SK-N-SH treated with all-trans-retinoic acid at 6 μM for 48 hours (cell line): ENCODE results near the gene PAPOLA.

Source experiments
- BACH2 ChIP-seq: fragments of 250-450 bp; sonication (Bioruptor Pico); IDR thresholded peaks from 2 replicates; pipeline ENCODE4 v1.9.0; 2021; ENCODE audit warnings: mild to moderate bottlenecking, borderline replicate concordance
- ISL1 ChIP-seq: fragments of 250-450 bp; sonication (Bioruptor Pico); IDR thresholded peaks from 2 replicates; pipeline ENCODE4 v2.1.2; 2022; ENCODE audit warnings: mild to moderate bottlenecking, moderate library complexity
- ZFP3 ChIP-seq: fragments of 250-450 bp; sonication (Bioruptor Pico); IDR thresholded peaks from 2 replicates; pipeline ENCODE4 v1.5.0; 2020; ENCODE audit warnings: mild to moderate bottlenecking, moderate library complexity
- TF ChIP-seq, protein P1 (sequence below): fragments of 250-450 bp; sonication (Bioruptor Pico); IDR thresholded peaks from 2 replicates; pipeline ENCODE4 v1.5.0; 2020; ENCODE audit warnings: mild to moderate bottlenecking, moderate library complexity
- TF ChIP-seq, protein P2 (sequence below): fragments of 250-450 bp; sonication (Bioruptor Pico); IDR thresholded peaks from 2 replicates; pipeline ENCODE4 v1.8.0; 2020; ENCODE audit warnings: mild to moderate bottlenecking, moderate library complexity, borderline replicate concordance

DNA sequence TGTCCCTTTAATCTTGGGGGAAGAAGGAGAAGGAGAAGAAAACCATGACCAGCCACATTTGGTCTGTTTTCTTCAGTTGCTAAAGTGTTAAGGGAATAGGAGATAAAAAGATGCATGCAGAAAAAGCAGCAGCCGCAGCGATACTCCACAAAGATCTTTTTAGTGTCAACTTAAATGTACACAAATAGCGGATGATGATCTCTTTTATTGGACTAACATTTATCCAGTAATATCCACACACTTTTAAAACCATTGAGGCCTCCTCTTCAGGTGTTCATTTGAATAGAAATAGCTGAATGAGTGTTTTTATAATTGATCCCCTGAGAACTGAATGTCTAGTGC, 83.5 kb downstream of the PAPOLA start:
- TF ChIP-seq, protein P1, sequence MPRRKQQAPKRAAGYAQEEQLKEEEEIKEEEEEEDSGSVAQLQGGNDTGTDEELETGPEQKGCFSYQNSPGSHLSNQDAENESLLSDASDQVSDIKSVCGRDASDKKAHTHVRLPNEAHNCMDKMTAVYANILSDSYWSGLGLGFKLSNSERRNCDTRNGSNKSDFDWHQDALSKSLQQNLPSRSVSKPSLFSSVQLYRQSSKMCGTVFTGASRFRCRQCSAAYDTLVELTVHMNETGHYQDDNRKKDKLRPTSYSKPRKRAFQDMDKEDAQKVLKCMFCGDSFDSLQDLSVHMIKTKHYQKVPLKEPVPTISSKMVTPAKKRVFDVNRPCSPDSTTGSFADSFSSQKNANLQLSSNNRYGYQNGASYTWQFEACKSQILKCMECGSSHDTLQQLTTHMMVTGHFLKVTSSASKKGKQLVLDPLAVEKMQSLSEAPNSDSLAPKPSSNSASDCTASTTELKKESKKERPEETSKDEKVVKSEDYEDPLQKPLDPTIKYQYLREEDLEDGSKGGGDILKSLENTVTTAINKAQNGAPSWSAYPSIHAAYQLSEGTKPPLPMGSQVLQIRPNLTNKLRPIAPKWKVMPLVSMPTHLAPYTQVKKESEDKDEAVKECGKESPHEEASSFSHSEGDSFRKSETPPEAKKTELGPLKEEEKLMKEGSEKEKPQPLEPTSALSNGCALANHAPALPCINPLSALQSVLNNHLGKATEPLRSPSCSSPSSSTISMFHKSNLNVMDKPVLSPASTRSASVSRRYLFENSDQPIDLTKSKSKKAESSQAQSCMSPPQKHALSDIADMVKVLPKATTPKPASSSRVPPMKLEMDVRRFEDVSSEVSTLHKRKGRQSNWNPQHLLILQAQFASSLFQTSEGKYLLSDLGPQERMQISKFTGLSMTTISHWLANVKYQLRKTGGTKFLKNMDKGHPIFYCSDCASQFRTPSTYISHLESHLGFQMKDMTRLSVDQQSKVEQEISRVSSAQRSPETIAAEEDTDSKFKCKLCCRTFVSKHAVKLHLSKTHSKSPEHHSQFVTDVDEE (CRISPR knock-in tag), result no peak
- no peak for TF ChIP-seq ISL1 (CRISPR knock-in tag)
- no peak for TF ChIP-seq BACH2 (CRISPR knock-in tag)
- TF ChIP-seq, protein P2, sequence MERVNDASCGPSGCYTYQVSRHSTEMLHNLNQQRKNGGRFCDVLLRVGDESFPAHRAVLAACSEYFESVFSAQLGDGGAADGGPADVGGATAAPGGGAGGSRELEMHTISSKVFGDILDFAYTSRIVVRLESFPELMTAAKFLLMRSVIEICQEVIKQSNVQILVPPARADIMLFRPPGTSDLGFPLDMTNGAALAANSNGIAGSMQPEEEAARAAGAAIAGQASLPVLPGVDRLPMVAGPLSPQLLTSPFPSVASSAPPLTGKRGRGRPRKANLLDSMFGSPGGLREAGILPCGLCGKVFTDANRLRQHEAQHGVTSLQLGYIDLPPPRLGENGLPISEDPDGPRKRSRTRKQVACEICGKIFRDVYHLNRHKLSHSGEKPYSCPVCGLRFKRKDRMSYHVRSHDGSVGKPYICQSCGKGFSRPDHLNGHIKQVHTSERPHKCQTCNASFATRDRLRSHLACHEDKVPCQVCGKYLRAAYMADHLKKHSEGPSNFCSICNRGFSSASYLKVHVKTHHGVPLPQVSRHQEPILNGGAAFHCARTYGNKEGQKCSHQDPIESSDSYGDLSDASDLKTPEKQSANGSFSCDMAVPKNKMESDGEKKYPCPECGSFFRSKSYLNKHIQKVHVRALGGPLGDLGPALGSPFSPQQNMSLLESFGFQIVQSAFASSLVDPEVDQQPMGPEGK (CRISPR knock-in tag), result no peak
- TF ChIP-seq ZFP3 (CRISPR knock-in tag), result no peak
